ENCODE results near the gene CALML4.

CALML4 gene

DNA sequence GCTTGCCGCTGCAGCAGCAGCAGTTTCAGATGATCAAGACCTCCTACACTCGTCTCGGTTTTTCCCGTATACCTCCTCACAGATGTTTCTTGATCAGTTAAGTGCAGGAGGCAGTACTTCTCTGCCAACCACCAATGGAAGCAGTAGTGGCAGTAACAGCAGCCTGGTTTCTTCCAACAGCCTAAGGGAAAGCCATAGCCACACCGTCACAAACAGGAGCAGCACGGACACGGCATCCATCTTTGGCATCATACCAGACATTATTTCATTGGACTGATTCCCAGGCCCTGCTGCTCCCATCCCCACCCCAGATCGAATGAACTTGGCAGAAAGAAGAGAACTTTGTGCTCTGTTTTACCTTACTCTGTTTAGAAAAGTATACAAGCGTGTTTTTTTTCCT is 17.6 kb downstream of the CALML4 start:
- Histone ChIP-seq H3K79me2 (ENCODE audit: control insufficient read depth, low read length) (no peaks in the 10 kb centered on the region), H3K36me3 (ENCODE audit: control insufficient read depth, low read length) (peaks cover 92% of the 10 kb centered on the region), H3K4me3 (ENCODE audit: low read length) (no peak overlapping the region), H3F3A (ENCODE audit: control insufficient read depth, insufficient read depth) (peaks cover 5% of the 10 kb centered on the region; the same call in 1 of the 2 replicates), H3K4me1 (ENCODE audit: control insufficient read depth, low read length) (peaks cover 19% of the 10 kb centered on the region), H3K27ac (ENCODE audit: low read depth, low read length) (no peak overlapping the region), H3K27me3 (ENCODE audit: control insufficient read depth, low read length) (no peaks in the 10 kb centered on the region), H3K9me2 (replicated peaks; ENCODE audit: control insufficient read depth, low read length) (no peaks in the 10 kb centered on the region), H4K20me1 (ENCODE audit: control insufficient read depth, insufficient read depth, low read depth, low read length) (no peaks in the 10 kb centered on the region; the same call in 1 of the 2 replicates), H3K4me2 (ENCODE audit: low read length) (no peak overlapping the region), H3K9me3 (ENCODE audit: control insufficient read depth, insufficient read depth, low read length) (no peaks in the 10 kb centered on the region)
- no peak for TF ChIP-seq EZH2phosphoT487 (IDR thresholded peaks at IDR 0.05; ENCODE audit: borderline replicate concordance, low read length)
- TF ChIP-seq, protein P1, sequence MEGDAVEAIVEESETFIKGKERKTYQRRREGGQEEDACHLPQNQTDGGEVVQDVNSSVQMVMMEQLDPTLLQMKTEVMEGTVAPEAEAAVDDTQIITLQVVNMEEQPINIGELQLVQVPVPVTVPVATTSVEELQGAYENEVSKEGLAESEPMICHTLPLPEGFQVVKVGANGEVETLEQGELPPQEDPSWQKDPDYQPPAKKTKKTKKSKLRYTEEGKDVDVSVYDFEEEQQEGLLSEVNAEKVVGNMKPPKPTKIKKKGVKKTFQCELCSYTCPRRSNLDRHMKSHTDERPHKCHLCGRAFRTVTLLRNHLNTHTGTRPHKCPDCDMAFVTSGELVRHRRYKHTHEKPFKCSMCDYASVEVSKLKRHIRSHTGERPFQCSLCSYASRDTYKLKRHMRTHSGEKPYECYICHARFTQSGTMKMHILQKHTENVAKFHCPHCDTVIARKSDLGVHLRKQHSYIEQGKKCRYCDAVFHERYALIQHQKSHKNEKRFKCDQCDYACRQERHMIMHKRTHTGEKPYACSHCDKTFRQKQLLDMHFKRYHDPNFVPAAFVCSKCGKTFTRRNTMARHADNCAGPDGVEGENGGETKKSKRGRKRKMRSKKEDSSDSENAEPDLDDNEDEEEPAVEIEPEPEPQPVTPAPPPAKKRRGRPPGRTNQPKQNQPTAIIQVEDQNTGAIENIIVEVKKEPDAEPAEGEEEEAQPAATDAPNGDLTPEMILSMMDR (IDR thresholded peaks at IDR 0.05; ENCODE audit: low read depth, low read length, poor library complexity, severe bottlenecking) = no peak

DNA sequence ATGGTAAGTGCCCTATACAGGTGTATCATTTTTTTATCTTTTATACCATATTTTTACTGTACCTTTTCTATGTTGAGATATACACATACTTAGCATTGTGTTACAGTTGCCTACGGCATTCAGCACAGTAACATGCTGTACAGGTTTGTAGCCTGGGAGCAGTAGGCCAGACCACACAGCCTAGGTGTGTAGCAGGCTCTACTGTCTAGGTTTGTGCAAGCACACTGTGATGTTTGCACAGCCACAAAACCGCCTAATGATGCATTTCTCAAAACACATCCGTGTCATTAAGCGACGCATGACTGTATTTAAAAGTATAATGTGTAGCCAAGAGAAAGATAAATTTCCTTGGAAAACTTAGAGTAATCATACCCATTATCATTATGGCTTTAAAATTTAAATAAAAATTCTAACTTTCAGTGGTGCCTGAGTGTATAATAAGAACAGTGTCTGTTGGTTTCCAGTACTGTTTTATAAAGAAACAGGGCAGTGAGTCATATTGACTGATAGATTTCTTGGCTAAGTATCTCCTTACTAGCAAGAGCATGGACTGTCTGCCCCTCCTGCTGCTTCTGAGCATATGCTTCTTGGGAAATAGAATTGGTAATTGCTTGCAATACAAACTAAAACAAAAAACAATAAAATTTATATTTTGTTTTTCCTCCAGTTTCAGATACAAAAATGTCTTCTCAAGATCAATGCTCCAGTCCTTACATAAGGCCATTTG is 18.3 kb downstream of the CALML4 start:
- no peaks in the 10 kb centered on the region for H3K79me2 ChIP-seq (ENCODE audit: control insufficient read depth, low read length)
- no peaks in the 10 kb centered on the region; the same call in 1 of the 2 replicates for H4K20me1 ChIP-seq (ENCODE audit: control insufficient read depth, insufficient read depth, low read depth, low read length)
- no peak overlapping the region for H3K4me3 ChIP-seq (ENCODE audit: low read length)
- peaks cover 5% of the 10 kb centered on the region; the same call in 1 of the 2 replicates for H3F3A ChIP-seq (ENCODE audit: control insufficient read depth, insufficient read depth)
- H3K36me3 ChIP-seq (ENCODE audit: control insufficient read depth, low read length) = peaks cover 88% of the 10 kb centered on the region
- no peaks in the 10 kb centered on the region for H3K9me2 ChIP-seq (replicated peaks; ENCODE audit: control insufficient read depth, low read length)
- TF ChIP-seq, protein P1 (IDR thresholded peaks at IDR 0.05; ENCODE audit: low read depth, low read length, poor library complexity, severe bottlenecking) = no peak
- TF ChIP-seq EZH2phosphoT487 (IDR thresholded peaks at IDR 0.05; ENCODE audit: borderline replicate concordance, low read length) = no peak
- no peak overlapping the region for H3K4me2 ChIP-seq (ENCODE audit: low read length)
- H3K9me3 ChIP-seq (ENCODE audit: control insufficient read depth, insufficient read depth, low read length) = no peaks in the 10 kb centered on the region
- H3K27ac ChIP-seq (ENCODE audit: low read depth, low read length) = no peak overlapping the region
- no peaks in the 10 kb centered on the region for H3K27me3 ChIP-seq (ENCODE audit: control insufficient read depth, low read length)
- peaks cover 19% of the 10 kb centered on the region for H3K4me1 ChIP-seq (ENCODE audit: control insufficient read depth, low read length)

DNA sequence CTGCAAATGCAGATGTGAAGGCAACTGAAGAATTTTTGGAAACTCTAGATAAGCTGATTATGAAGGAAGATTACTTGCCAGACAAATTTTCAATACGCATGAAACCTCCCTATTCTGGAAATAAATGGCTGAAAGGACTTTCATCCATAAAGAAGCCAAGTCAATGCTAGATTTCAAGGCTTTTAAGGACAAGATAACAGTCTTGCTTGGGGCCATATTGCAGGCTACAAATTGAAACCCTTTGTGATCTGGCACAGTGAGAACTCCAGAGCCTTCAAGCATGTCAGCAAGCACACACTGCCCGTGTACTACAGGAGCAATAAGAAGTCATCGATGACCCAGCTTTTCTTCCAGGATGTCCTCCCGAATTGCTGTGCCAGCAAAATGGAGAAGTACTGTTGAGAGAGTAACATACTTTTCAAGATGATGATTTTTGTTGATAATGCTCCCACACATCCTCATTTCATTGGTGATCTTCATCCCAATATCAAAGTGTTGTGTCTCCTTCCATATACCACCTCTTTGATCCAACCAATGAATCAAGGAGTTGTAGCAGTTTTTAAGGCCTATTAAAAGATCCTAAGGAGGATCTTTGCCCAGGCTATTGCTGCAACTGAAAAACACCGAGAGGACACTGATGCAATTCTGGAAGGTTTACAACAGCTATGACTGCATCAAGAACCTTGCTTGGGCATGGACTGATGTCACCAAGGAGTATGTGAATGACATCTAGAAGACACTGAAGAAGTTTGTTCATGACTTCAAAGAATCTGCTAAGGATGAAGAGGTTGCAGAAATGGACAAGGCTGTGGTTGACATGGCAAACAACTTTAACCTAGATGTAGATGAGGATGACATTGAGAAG is 20.3 kb downstream of the CALML4 start:
- TF ChIP-seq, protein P1 (IDR thresholded peaks at IDR 0.05; ENCODE audit: low read depth, low read length, poor library complexity, severe bottlenecking) = no peak
- TF ChIP-seq EZH2phosphoT487 (IDR thresholded peaks at IDR 0.05; ENCODE audit: borderline replicate concordance, low read length) = no peak
- Histone ChIP-seq H3K79me2 (ENCODE audit: control insufficient read depth, low read length) (no peaks in the 10 kb centered on the region), H3K27ac (ENCODE audit: low read depth, low read length) (no peak overlapping the region), H3K9me2 (replicated peaks; ENCODE audit: control insufficient read depth, low read length) (no peaks in the 10 kb centered on the region), H3K4me1 (ENCODE audit: control insufficient read depth, low read length) (peaks cover 19% of the 10 kb centered on the region), H3K27me3 (ENCODE audit: control insufficient read depth, low read length) (no peaks in the 10 kb centered on the region), H3K4me3 (ENCODE audit: low read length) (no peak overlapping the region), H3F3A (ENCODE audit: control insufficient read depth, insufficient read depth) (peaks cover 5% of the 10 kb centered on the region; the same call in 1 of the 2 replicates), H3K9me3 (ENCODE audit: control insufficient read depth, insufficient read depth, low read length) (no peaks in the 10 kb centered on the region), H4K20me1 (ENCODE audit: control insufficient read depth, insufficient read depth, low read depth, low read length) (no peaks in the 10 kb centered on the region; the same call in 1 of the 2 replicates), H3K36me3 (ENCODE audit: control insufficient read depth, low read length) (peaks cover 85% of the 10 kb centered on the region), H3K4me2 (ENCODE audit: low read length) (no peak overlapping the region)

Data from DOHH2 (cell line).